Natural killer cell (primary cell): ENCODE data around the gene MEX3B. TPM values are rescaled to one million over a fixed set of nuclear protein-coding genes. Genes with fewer than 3 reads are reported as not detected.

ENCODE experiments used
- ATAC-seq, 3 donors: fragments of 150-1000 bp in 2 of 3; fragments of 200-7000 bp in 1 of 3; cut with Tn5 transposase; 1 replicate in 1 of 3; 2 replicates in 2 of 3; pipeline ENCODE4 v1.10.0; 2021; ENCODE audit warnings: mild to moderate bottlenecking in 2 of 3, moderate library complexity in 2 of 3
- DNase-seq, 2 donors: peaks; one replicate each; pipeline versions ENCODE4 v3.0.0 to v3.0.0-alpha.2; 2013 to 2021; ENCODE audit warnings: mixed read lengths in 1 of 2
- H3K27ac ChIP-seq: one replicate; pipeline ENCODE4 v1.5.1; 2013; ENCODE audit warnings: mild to moderate bottlenecking, low read length
- H3K27me3 ChIP-seq: one replicate; pipeline ENCODE4 v1.6.1; 2013; ENCODE audit warnings: low read length; ENCODE audit not compliant: control insufficient read depth, insufficient read depth
- H3K36me3 ChIP-seq: one replicate; pipeline ENCODE4 v1.6.1; 2013; ENCODE audit warnings: low read length; ENCODE audit not compliant: control insufficient read depth, insufficient read depth
- H3K4me1 ChIP-seq: one replicate; pipeline ENCODE4 v1.6.1; 2013; ENCODE audit warnings: low read length; ENCODE audit not compliant: control insufficient read depth, insufficient read depth
- H3K4me3 ChIP-seq: one replicate; pipeline ENCODE4 v1.5.1; 2013; ENCODE audit warnings: low read length
- H3K9me3 ChIP-seq: one replicate; pipeline ENCODE4 v1.6.1; 2013; ENCODE audit warnings: low read length; ENCODE audit not compliant: control insufficient read depth, insufficient read depth
- H3K27ac Mint-ChIP-seq, 2 donors: one replicate each; pipeline ENCODE4 v1.8.0; 2022; ENCODE audit warnings: mild to moderate bottlenecking in 2 of 2, mixed read lengths in 2 of 2, moderate library complexity in 1 of 2
- H3K27me3 Mint-ChIP-seq, 2 donors: one replicate each; pipeline ENCODE4 v1.8.0; 2022; ENCODE audit warnings: low read depth in 2 of 2, mixed read lengths in 2 of 2
- H3K36me3 Mint-ChIP-seq: one replicate; pipeline ENCODE4 v1.8.0; 2022; ENCODE audit warnings: mixed read lengths
- H3K4me1 Mint-ChIP-seq, 2 donors: one replicate each; pipeline ENCODE4 v1.8.0; 2022; ENCODE audit warnings: mixed read lengths in 2 of 2
- H3K4me3 Mint-ChIP-seq: one replicate; pipeline ENCODE4 v1.8.0; 2022; ENCODE audit warnings: mild to moderate bottlenecking, moderate library complexity, mixed read lengths
- H3K9me3 Mint-ChIP-seq, 2 donors: one replicate each; pipeline ENCODE4 v1.8.0; 2022; ENCODE audit warnings: mixed read lengths in 2 of 2
- CTCF ChIP-seq: fragments of 200-600 bp; IDR thresholded peaks from one replicate; pipeline ENCODE4 v1.8.0; 2022; ENCODE audit warnings: antibody characterized with exemption
- WGBS: methylation state at CpG from one replicate; pipeline ENCODE4 v1.1.7; 2013; ENCODE audit warnings: missing lambda C conversion rate; ENCODE audit not compliant: insufficient coverage; 5-methylcytosine and 5-hydroxymethylcytosine counted together
- intact Hi-C: fragments of 100-400 bp; cut with micrococcal nuclease; formaldehyde crosslinking; loops from one replicate; pipeline ENCODE4 v1.14.2; 2022
- total RNA-seq, 4 donors: library from RNA; stranded (reverse); fragments of 120-200 nt in 1 of 4; gene quantifications; one replicate each; pipeline versions ENCODE4 v1.2.3 to v1.2.4, GENCODE V29; 2013 to 2022

MEX3B gene
- total RNA-seq, 3 donors from 2014 or later (not counting 1 experiment from before 2014, with no cell fraction given) = 1.4 to 2.4 (median 1.7) TPM

DNA sequence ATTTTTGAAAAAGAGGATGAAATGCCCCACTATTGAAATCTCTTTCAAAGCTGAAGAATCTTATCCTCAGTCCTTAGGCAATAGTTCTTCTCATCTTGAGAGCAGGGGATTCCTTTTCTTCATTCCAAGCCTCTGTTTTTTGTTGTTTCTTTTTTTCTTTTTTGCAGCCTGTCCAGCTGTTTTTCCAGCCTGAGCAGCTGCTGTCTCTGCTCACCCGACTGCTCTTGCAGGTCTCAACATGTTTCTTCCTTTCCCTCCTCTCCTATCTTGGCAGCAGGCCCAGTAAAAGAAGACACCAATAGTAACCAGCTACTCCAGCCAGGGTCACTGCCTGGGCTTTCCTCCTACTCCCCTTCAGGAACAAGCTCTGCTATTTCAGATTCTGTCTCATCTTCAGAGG, 23.8 kb downstream of the MEX3B start:
- 31% methylated on average over 1 of the region's 1 CpG for WGBS
- no peak overlapping the region for H3K4me3 ChIP-seq
- H3K36me3 ChIP-seq = no peaks in the 10 kb centered on the region
- no peaks in the 10 kb centered on the region for H3K4me1 ChIP-seq
- no peaks in the 10 kb centered on the region for H3K4me1 Mint-ChIP-seq
- TF ChIP-seq CTCF = no peak
- no peak for ATAC-seq
- peaks cover 15 to 18% of the 10 kb centered on the region in 2 donors for H3K27me3 Mint-ChIP-seq
- no peaks in the 10 kb centered on the region for H3K27me3 ChIP-seq
- no peak overlapping the region for H3K27ac Mint-ChIP-seq
- H3K9me3 ChIP-seq = no peaks in the 10 kb centered on the region
- no peak overlapping the region for H3K4me3 Mint-ChIP-seq
- intact Hi-C loops = no loop called here
- DNase-seq = no peak
- H3K27ac ChIP-seq = no peak overlapping the region
- no peaks in the 10 kb centered on the region for H3K9me3 Mint-ChIP-seq
- H3K36me3 Mint-ChIP-seq = no peaks in the 10 kb centered on the region

DNA sequence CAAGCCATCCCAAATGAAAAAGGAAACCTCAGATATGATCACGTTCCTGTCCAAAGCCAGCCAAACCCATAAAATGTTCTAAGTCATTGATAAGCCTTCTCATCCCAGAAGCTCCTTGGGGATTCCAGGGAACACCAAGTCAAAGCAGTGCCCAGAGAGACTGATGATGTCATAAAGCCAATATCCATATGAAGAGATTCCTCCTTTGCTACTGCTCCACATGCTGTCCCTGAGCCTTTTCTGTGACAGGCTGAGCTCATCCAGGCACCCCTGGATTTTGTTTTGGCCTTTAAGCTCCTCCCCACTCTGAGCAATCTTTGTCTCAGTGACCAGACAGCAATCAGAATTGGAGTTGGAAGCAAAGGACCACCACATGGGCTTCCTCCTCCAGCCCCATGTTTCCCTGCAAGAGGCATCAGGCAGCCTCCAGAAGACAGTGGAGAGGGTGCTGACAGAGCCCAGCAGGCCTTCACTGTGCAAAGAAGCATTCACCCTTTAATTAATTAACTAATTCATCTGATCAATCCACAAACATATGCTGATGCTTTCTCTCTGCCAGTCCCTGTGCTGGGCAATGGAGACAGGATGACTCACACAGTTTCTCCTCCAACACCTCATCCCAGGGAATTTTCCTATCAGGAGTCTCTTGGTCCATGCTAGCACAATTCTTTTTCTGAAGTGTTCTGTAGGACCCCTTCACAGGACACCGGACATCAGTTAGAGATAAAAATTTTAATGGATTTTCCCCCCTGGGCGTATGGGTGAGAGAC, 25.0 kb downstream of the MEX3B start:
- Mint-ChIP-seq H3K4me1 (no peaks in the 10 kb centered on the region), H3K36me3 (no peaks in the 10 kb centered on the region), H3K4me3 (no peak overlapping the region)

DNA sequence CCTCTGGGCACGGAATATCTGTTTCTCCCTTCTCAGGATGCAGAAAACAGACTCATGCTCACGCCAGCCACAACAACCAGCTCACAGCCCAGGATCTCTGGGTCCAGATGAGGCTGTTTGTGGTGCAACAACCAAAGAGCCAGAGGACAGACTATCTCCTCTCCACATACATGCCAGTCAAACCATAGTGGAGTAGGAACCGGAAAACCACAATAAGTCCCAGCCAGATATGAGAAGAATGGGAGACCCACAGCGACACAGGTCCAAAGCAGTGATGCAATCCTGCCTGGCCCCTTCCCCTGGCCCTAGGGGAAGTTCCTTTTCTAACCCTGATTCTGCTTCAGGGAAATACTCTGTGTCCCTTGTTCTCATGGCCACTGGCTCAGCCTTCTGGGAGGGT, 27.6 kb downstream of the MEX3B start:
- ATAC-seq = no peak

More for the DNA sequence above, 25.0 kb downstream of the MEX3B start:
- intact Hi-C loops = no loop called here
- ATAC-seq (no peak), DNase-seq (no peak)
- Histone ChIP-seq H3K27ac (no peak overlapping the region), H3K4me3 (no peak overlapping the region), H3K4me1 (no peaks in the 10 kb centered on the region), H3K27me3 (no peaks in the 10 kb centered on the region), H3K9me3 (no peaks in the 10 kb centered on the region), H3K36me3 (no peaks in the 10 kb centered on the region)
- Mint-ChIP-seq H3K9me3 (no peaks in the 10 kb centered on the region), H3K27me3 (peaks cover 15 to 22% of the 10 kb centered on the region in 2 donors), H3K27ac (no peak overlapping the region)
- WGBS = 78% methylated on average over 1 of the region's 3 CpGs
- no peak for TF ChIP-seq CTCF

More for the DNA sequence above, 27.6 kb downstream of the MEX3B start:
- no peak overlapping the region for H3K4me3 ChIP-seq
- no peaks in the 10 kb centered on the region for H3K36me3 ChIP-seq
- 15% methylated on average over 4 of the region's 4 CpGs for WGBS
- DNase-seq = no peak
- no peak overlapping the region for H3K4me3 Mint-ChIP-seq
- H3K9me3 Mint-ChIP-seq = no peaks in the 10 kb centered on the region
- no peaks in the 10 kb centered on the region for H3K27me3 ChIP-seq
- intact Hi-C loops = no loop called here
- H3K4me1 Mint-ChIP-seq = no peaks in the 10 kb centered on the region
- H3K27ac Mint-ChIP-seq = no peak overlapping the region
- no peaks in the 10 kb centered on the region for H3K4me1 ChIP-seq
- TF ChIP-seq CTCF = no peak
- H3K36me3 Mint-ChIP-seq = no peaks in the 10 kb centered on the region
- no peaks in the 10 kb centered on the region for H3K9me3 ChIP-seq
- peaks cover 20 to 33% of the 10 kb centered on the region in 2 donors for H3K27me3 Mint-ChIP-seq
- no peak overlapping the region for H3K27ac ChIP-seq
